Ammon's horn (tissue), 1 donor: ENCODE measurements around the gene CAPN14.

Source experiments
- DNase-seq: peaks from one replicate; pipeline ENCODE4 v3.0.0-alpha.2; 2016; ENCODE audit warnings: low spot score

Gene CAPN14

GRCh38 chr2:31227110-31227509 is 9.8 kb upstream of the CAPN14 start:
- no peak for DNase-seq

GRCh38 chr2:31226266-31226665 is 9.0 kb upstream of the CAPN14 start:
- DNase-seq = no peak

GRCh38 chr2:31223749-31224148 is 6.4 kb upstream of the CAPN14 start:
- no peak for DNase-seq

- DNase-seq = no peak
Measured at GRCh38 chr2:31223026-31223425, 5.7 kb upstream of the CAPN14 start.

DNA sequence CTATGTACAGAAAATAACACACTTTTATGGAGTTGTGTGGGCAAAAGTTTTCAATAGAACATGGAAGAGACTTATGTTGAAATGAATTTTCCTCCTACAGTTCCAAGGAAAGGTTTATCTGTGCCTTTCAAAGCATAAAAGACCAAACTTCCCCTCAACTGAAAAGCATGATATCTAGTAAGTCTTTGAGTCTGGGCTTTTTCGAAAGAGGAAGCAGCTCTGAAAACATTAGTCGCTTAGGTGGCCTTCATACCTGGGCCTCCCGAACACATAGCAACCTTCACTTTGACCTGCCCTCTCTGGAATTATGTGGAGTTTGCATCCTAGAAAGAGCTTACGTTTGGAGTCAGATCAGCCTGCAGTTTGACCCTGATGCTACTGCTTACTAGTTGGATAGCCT is 4.8 kb upstream of the CAPN14 start:
- no peak for DNase-seq

DNA sequence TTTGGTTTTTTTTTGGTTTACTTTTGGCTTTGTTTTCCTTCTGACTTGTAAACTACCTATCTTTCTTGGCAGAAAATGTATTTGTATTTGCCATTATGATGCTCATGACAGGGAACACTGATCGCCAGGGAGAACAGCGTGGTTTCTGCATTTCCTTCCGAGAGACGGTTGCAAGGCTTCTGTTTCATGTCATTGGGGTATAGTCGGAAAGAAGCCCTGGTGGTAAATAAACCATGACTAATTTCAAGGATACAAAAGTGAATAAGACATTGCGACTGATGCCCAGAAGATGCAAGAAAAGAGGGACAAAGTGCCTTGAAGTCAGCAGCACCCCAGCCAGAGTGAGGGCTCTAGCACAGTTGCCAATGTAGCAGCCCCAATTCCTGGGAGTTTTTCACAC is 4.2 kb upstream of the CAPN14 start:
- no peak for DNase-seq

GRCh38 chr2:31219131-31219969 is 2.0 kb upstream of the CAPN14 start:
- DNase-seq = no peak

- no peak for DNase-seq
Measured at GRCh38 chr2:31216734-31217133, 581 bp downstream of the CAPN14 start.

DNA sequence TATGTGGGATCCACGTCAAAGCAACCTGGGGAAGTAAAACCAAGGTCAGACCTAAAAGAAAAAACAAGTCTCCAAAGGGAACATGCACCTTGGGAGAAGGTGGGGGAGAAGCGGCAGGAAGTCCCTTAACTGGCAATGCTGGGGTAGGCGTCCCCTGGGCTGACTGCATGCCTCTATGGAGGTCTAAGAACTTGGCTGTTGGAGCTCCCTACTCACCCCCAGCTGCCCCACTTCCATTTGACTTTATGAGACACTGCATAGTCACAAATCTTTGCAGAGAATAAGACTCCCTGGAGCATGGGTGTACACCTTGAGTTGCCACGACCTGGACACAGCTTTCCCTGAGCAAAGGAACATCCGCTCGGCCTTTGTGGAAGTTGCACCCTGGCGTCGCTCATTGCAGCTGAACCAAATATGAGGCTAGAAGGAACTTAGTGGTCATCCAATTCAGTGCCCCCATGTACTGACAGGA is 2.8 kb downstream of the CAPN14 start:
- DNase-seq = no peak

- no peak for DNase-seq
Measured at GRCh38 chr2:31213601-31214443, 3.5 kb downstream of the CAPN14 start.

- DNase-seq = no peak
Measured at GRCh38 chr2:31212659-31213600, 4.4 kb downstream of the CAPN14 start.

GRCh38 chr2:31208240-31208639 is 9.1 kb downstream of the CAPN14 start:
- DNase-seq = no peak

GRCh38 chr2:31207790-31208189 is 9.5 kb downstream of the CAPN14 start:
- no peak for DNase-seq

- DNase-seq = no peak
Measured at GRCh38 chr2:31205613-31206012, 11.7 kb downstream of the CAPN14 start.

- DNase-seq = no peak
Measured at GRCh38 chr2:31205186-31205585, 12.1 kb downstream of the CAPN14 start.

GRCh38 chr2:31204783-31205182 is 12.5 kb downstream of the CAPN14 start:
- peak; percentile 17 for DNase-seq

GRCh38 chr2:31203916-31204315 is 13.4 kb downstream of the CAPN14 start:
- DNase-seq = no peak

- no peak for DNase-seq
Measured at GRCh38 chr2:31202833-31203232, 14.5 kb downstream of the CAPN14 start.

DNA sequence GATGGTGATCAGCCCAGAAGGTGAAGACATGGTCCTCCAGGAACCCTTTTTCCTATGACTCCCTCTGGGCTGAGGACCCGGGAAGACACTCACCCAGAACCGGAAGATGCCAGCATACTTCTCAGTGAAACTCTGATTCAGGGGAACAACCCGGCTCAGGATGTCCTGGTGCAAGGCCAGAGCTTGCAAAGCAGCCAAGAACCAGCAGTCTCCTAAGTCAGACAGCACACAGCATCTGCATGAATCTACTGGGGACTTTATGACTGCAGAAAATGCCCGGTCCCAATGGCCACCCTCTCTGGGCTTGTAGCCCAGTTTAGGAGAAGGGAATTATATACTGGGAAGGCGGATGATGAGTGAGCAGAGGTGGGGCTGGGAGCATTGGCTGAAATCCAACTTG is 15.3 kb downstream of the CAPN14 start:
- DNase-seq = no peak

DNA sequence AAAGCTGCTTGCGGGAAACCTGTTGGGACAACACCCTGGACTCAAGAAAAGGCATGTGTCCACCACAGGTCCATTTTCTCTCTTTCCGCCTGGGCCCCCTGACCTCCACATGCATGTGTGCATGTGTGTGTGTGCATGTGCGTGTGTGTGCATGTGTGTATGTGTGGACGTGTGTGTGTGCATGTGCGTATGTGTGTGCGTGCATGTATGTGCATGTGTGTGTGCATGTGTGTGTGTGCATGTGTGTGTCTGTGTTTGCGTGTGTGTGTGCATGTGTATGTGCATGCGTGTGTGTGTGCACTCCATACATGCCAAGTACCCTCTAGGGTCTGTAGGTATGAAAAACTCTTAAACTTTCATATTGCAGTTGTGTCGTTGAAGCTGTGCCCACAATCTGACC is 16.3 kb downstream of the CAPN14 start:
- no peak for DNase-seq

GRCh38 chr2:31199206-31199605 is 18.1 kb downstream of the CAPN14 start:
- no peak for DNase-seq

- no peak for DNase-seq
Measured at GRCh38 chr2:31197669-31198068, 19.6 kb downstream of the CAPN14 start.
